ENCODE results near the gene PAFAH1B2.
"Not testable (repeated sequence)": the region's sequence is repeated elsewhere in the genome, so short reads cannot be mapped to it uniquely, and the experiment has no call there.

PAFAH1B2 gene

GRCh38 chr11:117205211-117205818 is 61.2 kb downstream of the PAFAH1B2 start:
- DNase-seq: no peak

GRCh38 chr11:117206111-117206510 is 62.0 kb downstream of the PAFAH1B2 start:
- not testable (repeated sequence) for DNase-seq

GRCh38 chr11:117206859-117207258 is 62.8 kb downstream of the PAFAH1B2 start:
- DNase-seq: not testable (repeated sequence)

- DNase-seq: not testable (repeated sequence)
These were observed 63.4 kb downstream of the PAFAH1B2 start for GRCh38 chr11:117207481-117207880.

GRCh38 chr11:117208710-117209109 is 64.6 kb downstream of the PAFAH1B2 start:
- not testable (repeated sequence) for DNase-seq

- not testable (repeated sequence) for DNase-seq
These were observed 65.5 kb downstream of the PAFAH1B2 start for GRCh38 chr11:117209351-117210125.

GRCh38 chr11:117210620-117211019 is 66.5 kb downstream of the PAFAH1B2 start:
- DNase-seq: no peak

- no peak for DNase-seq
These were observed 68.7 kb downstream of the PAFAH1B2 start for GRCh38 chr11:117212697-117213355.

GRCh38 chr11:117214404-117215110 is 70.5 kb downstream of the PAFAH1B2 start:
- DNase-seq: no peak

GRCh38 chr11:117217141-117218084 is 73.3 kb downstream of the PAFAH1B2 start:
- DNase-seq: no peak

GRCh38 chr11:117218133-117218915 is 74.2 kb downstream of the PAFAH1B2 start:
- DNase-seq: no peak

- no peak for DNase-seq
These were observed 74.9 kb downstream of the PAFAH1B2 start for GRCh38 chr11:117219001-117219400.

- no peak for DNase-seq
These were observed 75.4 kb downstream of the PAFAH1B2 start for GRCh38 chr11:117219455-117219854.

GRCh38 chr11:117219995-117220394 is 75.9 kb downstream of the PAFAH1B2 start:
- DNase-seq: no peak

GRCh38 chr11:117220568-117220967 is 76.5 kb downstream of the PAFAH1B2 start:
- DNase-seq: no peak

GRCh38 chr11:117220999-117221774 is 77.1 kb downstream of the PAFAH1B2 start:
- no peak for DNase-seq

- DNase-seq: no peak
These were observed 77.9 kb downstream of the PAFAH1B2 start for GRCh38 chr11:117221775-117222517.

GRCh38 chr11:117222991-117223740 is 79.1 kb downstream of the PAFAH1B2 start:
- DNase-seq: no peak
